Endodermal cell (in vitro differentiated cells): Measurements from ENCODE around the gene ELL2. TPM values are rescaled to one million over a fixed set of nuclear protein-coding genes. Genes with fewer than 3 reads are reported as not detected.

Experiments
- DNase-seq: peaks from one replicate; pipeline ENCODE4 v3.0.0-alpha.2; 2017
- H3K27ac ChIP-seq: 2 replicates; pipeline ENCODE4 v1.5.1; 2013; ENCODE audit warnings: mild to moderate bottlenecking, low read depth, low read length, moderate library complexity
- H3K27me3 ChIP-seq: 2 replicates; pipeline ENCODE4 v1.6.1; 2013; ENCODE audit warnings: mild to moderate bottlenecking, low read length, moderate library complexity; ENCODE audit not compliant: insufficient read depth, control insufficient read depth, poor library complexity, severe bottlenecking
- H3K36me3 ChIP-seq: 2 replicates; pipeline ENCODE4 v1.7.0; 2013; ENCODE audit warnings: mild to moderate bottlenecking, low read length, moderate library complexity; ENCODE audit not compliant: control insufficient read depth, insufficient read depth
- H3K4me1 ChIP-seq: one replicate; pipeline ENCODE4 v1.7.0; 2013; ENCODE audit warnings: low read length; ENCODE audit not compliant: control insufficient read depth, insufficient read depth
- H3K4me3 ChIP-seq: 2 replicates; pipeline ENCODE4 v1.5.1; 2013; ENCODE audit warnings: mild to moderate bottlenecking, low read length, moderate library complexity
- H3K9ac ChIP-seq: 2 replicates; pipeline ENCODE4 v1.6.1; 2013; ENCODE audit warnings: mild to moderate bottlenecking, low read length, moderate library complexity; ENCODE audit not compliant: poor library complexity, severe bottlenecking; ENCODE audit errors: extremely low read depth
- H3K9me3 ChIP-seq: 2 replicates; pipeline ENCODE4 v1.6.1; 2013; ENCODE audit warnings: mild to moderate bottlenecking, low read length, moderate library complexity; ENCODE audit not compliant: control insufficient read depth
- H3K27ac Mint-ChIP-seq: 2 replicates; pipeline ENCODE4 v1.8.0; 2020; ENCODE audit warnings: mixed read lengths
- H3K27me3 Mint-ChIP-seq: 2 replicates; pipeline ENCODE4 v1.8.0; 2021; ENCODE audit warnings: mild to moderate bottlenecking, mixed read lengths; ENCODE audit not compliant: insufficient read depth
- H3K36me3 Mint-ChIP-seq: 2 replicates; pipeline ENCODE4 v1.8.0; 2020; ENCODE audit warnings: low read depth, mixed read lengths
- H3K4me1 Mint-ChIP-seq: 2 replicates; pipeline ENCODE4 v1.8.0; 2020; ENCODE audit warnings: mixed read lengths
- H3K4me3 Mint-ChIP-seq: 2 replicates; pipeline ENCODE4 v1.8.0; 2020; ENCODE audit warnings: mild to moderate bottlenecking, moderate library complexity, mixed read lengths
- H3K9me3 Mint-ChIP-seq: 2 replicates; pipeline ENCODE4 v1.8.0; 2020; ENCODE audit warnings: mild to moderate bottlenecking, mixed read lengths
- WGBS, 2 experiments: methylation state at CpG; one replicate each; pipeline versions ENCODE4 v1.1.5 to v1.1.7; 2013; ENCODE audit warnings: missing lambda C conversion rate in 2 of 2, mixed read lengths in 1 of 2; ENCODE audit not compliant: insufficient coverage in 1 of 2, insufficient read length in 1 of 2; 5-methylcytosine and 5-hydroxymethylcytosine counted together
- total RNA-seq, 2 donors: library from RNA; stranded (reverse); fragmentation: NEBNext Ultra II Directional in 1 of 2; extraction: Animal tissue kit (Norgen Biotek cat#: 25700) in 1 of 2; gene quantifications; 2 replicates in 1 of 2; 3 replicates in 1 of 2; pipeline ENCODE4 v1.2.1, GENCODE V29; 2021
- TF ChIP-seq, protein P1 (sequence below): fragments of 200-600 bp; sonication (generic); conservative IDR thresholded peaks from 2 replicates; pipeline ENCODE4 v1.5.0; 2021; ENCODE audit warnings: antibody characterized with exemption, mild to moderate bottlenecking

ELL2 gene
- total RNA-seq, 2 donors from 2014 or later = 28.6 to 44.1 TPM

DNA sequence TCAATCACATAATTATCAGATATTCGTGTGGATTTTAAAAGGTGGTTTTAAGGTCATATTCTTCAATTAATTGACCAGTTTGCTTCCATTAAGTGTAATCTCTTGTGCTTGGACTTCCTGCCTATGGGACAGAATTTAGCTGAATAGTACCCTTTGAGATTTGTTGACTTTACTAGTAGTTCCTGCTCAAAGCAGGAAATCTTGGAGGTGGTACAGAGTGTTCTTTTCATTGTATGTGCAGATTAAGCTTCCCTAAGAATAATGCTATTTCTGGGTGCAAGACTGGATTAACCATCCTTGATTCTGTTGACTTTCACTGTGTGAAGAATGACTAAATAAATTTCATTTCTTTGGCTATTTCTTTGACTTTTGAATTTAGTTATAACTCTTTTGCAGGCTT lies 45.4 kb upstream of the ELL2 start:
- no peaks in the 10 kb centered on the region for H3K27me3 ChIP-seq
- H3K4me1 ChIP-seq = no peaks in the 10 kb centered on the region
- no peak overlapping the region for H3K4me3 ChIP-seq
- TF ChIP-seq, protein P1, sequence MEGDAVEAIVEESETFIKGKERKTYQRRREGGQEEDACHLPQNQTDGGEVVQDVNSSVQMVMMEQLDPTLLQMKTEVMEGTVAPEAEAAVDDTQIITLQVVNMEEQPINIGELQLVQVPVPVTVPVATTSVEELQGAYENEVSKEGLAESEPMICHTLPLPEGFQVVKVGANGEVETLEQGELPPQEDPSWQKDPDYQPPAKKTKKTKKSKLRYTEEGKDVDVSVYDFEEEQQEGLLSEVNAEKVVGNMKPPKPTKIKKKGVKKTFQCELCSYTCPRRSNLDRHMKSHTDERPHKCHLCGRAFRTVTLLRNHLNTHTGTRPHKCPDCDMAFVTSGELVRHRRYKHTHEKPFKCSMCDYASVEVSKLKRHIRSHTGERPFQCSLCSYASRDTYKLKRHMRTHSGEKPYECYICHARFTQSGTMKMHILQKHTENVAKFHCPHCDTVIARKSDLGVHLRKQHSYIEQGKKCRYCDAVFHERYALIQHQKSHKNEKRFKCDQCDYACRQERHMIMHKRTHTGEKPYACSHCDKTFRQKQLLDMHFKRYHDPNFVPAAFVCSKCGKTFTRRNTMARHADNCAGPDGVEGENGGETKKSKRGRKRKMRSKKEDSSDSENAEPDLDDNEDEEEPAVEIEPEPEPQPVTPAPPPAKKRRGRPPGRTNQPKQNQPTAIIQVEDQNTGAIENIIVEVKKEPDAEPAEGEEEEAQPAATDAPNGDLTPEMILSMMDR = no peak
- H3K27ac ChIP-seq = no peak overlapping the region
- Mint-ChIP-seq H3K36me3 (no peaks in the 10 kb centered on the region), H3K27ac (no peak overlapping the region), H3K4me3 (no peak overlapping the region), H3K27me3 (peaks cover 2% of the 10 kb centered on the region), H3K4me1 (no peaks in the 10 kb centered on the region), H3K9me3 (peaks cover 11% of the 10 kb centered on the region)
- peaks cover 14% of the 10 kb centered on the region for H3K9me3 ChIP-seq
- no peak for DNase-seq
- H3K9ac ChIP-seq = no peak overlapping the region
- H3K36me3 ChIP-seq = no peaks in the 10 kb centered on the region
- WGBS, 2 experiments = 88% methylated on average over 1 of the region's 1 CpG; no CpG with 5 or more reads in 1 of the 2 experiments

DNA sequence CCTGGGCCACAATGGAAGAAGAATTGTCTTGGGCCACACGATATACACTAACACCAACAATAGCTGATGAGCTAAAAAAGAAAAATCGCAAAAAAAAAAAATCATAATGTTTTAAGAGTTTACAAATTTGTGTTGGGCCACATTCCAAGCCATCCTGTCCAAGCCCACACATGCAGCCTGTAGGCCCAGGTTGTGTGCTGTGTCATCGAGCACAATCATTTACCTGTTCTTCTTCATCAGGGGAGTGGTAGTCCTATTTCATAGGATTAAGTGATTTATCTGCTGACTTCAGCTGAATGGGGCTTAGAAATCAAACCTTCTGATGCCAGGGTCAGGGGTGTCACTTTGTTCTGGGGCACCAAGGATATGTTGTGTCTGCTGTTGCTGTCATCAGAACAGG lies 44.6 kb upstream of the ELL2 start:
- Histone ChIP-seq H3K27me3 (no peaks in the 10 kb centered on the region), H3K9me3 (peaks cover 14% of the 10 kb centered on the region), H3K36me3 (no peaks in the 10 kb centered on the region), H3K4me3 (no peak overlapping the region), H3K27ac (no peak overlapping the region), H3K9ac (no peak overlapping the region), H3K4me1 (no peaks in the 10 kb centered on the region)
- peaks cover 2% of the 10 kb centered on the region for H3K27me3 Mint-ChIP-seq
- no peak overlapping the region for H3K4me3 Mint-ChIP-seq
- H3K9me3 Mint-ChIP-seq = peaks cover 11% of the 10 kb centered on the region
- WGBS, 2 experiments = 90% methylated on average over 3 of the region's 3 CpGs; no CpG with 5 or more reads in 1 of the 2 experiments
- no peak for DNase-seq
- H3K36me3 Mint-ChIP-seq = no peaks in the 10 kb centered on the region
- H3K4me1 Mint-ChIP-seq = no peaks in the 10 kb centered on the region
- TF ChIP-seq, protein P1 = no peak
- H3K27ac Mint-ChIP-seq = no peak overlapping the region

DNA sequence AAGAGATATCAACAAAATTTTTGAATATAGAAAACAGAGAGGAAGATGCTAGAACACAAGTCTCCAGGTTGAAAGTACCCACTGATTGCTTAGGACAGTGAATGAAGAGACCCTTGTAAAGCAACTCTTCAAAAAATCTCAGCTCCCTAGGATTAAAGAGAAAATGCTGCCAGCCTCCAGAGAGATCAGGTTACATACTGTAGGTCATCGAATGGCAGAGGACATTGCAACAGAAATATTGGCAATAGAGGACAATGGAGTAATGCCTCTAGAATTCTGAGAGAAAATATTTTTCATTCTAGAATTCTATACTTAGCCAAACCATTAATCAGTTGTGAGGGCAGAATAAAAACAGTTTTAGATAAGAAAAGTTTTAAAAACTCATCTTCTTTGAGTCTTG lies 43.1 kb upstream of the ELL2 start:
- WGBS, 2 experiments = 74% methylated on average over 1 of the region's 1 CpG; no CpG with 5 or more reads in 1 of the 2 experiments
- H3K4me3 Mint-ChIP-seq = no peak overlapping the region
- no peak for DNase-seq
- no peak overlapping the region for H3K27ac Mint-ChIP-seq
- H3K4me3 ChIP-seq = no peak overlapping the region
- no peak overlapping the region for H3K27ac ChIP-seq
- H3K27me3 Mint-ChIP-seq = peaks cover 2% of the 10 kb centered on the region
- no peaks in the 10 kb centered on the region for H3K27me3 ChIP-seq
- peaks cover 14% of the 10 kb centered on the region for H3K9me3 ChIP-seq
- peaks cover 7% of the 10 kb centered on the region for H3K4me1 Mint-ChIP-seq
- peaks cover 11% of the 10 kb centered on the region for H3K9me3 Mint-ChIP-seq
- no peaks in the 10 kb centered on the region for H3K36me3 Mint-ChIP-seq
- H3K36me3 ChIP-seq = no peaks in the 10 kb centered on the region
- no peaks in the 10 kb centered on the region for H3K4me1 ChIP-seq
- TF ChIP-seq, protein P1 = no peak
- no peak overlapping the region for H3K9ac ChIP-seq
